ENCODE results near the gene VGLL4. TPM values are rescaled to one million over a fixed set of nuclear protein-coding genes. Genes with fewer than 3 reads are reported as not detected.

The VGLL4 gene
- total RNA-seq, 1 donor from 2014 or later = 82.6 TPM

DNA sequence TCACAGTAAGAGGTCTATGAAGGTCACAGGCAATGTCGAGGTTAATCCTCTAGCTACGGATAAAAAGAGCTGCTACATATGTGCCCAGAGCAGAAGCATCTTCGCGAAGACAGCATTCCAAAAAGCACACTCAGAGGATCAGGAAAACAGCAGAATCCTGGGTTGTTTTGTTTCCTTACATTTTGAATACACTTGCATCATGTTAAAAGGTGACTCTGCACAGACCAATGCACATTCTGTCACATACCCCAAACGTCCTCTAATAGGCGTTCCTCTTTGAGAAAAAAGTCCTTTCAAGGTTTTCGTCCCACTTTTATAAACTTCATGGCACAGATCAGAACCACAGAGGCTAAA is 52.7 kb downstream of the VGLL4 start:
- H2AFZ ChIP-seq (replicated peaks) = no peak overlapping the region
- Mint-ChIP-seq H3K36me3 (peaks cover 41% of the 10 kb centered on the region), H3K27ac (peak overlapping the region; percentile 99), H3K4me3 (peak overlapping the region; percentile 77), H3K9me3 (peaks cover 4% of the 10 kb centered on the region), H3K27me3 (ENCODE audit: insufficient read depth, low read depth) (peaks cover 2% of the 10 kb centered on the region), H3K4me1 (peaks cover 83% of the 10 kb centered on the region)
- peak overlapping the region; percentile 92 for H3K27ac ChIP-seq
- TF ChIP-seq, protein P1, sequence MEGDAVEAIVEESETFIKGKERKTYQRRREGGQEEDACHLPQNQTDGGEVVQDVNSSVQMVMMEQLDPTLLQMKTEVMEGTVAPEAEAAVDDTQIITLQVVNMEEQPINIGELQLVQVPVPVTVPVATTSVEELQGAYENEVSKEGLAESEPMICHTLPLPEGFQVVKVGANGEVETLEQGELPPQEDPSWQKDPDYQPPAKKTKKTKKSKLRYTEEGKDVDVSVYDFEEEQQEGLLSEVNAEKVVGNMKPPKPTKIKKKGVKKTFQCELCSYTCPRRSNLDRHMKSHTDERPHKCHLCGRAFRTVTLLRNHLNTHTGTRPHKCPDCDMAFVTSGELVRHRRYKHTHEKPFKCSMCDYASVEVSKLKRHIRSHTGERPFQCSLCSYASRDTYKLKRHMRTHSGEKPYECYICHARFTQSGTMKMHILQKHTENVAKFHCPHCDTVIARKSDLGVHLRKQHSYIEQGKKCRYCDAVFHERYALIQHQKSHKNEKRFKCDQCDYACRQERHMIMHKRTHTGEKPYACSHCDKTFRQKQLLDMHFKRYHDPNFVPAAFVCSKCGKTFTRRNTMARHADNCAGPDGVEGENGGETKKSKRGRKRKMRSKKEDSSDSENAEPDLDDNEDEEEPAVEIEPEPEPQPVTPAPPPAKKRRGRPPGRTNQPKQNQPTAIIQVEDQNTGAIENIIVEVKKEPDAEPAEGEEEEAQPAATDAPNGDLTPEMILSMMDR (IDR thresholded peaks at IDR 0.05) = no peak
- peaks cover 63% of the 10 kb centered on the region for H3K4me1 ChIP-seq
- H3F3A ChIP-seq (ENCODE audit: low read depth) = peaks cover 50% of the 10 kb centered on the region
- H3K9ac ChIP-seq = no peak overlapping the region
- H3K36me3 ChIP-seq = no peaks in the 10 kb centered on the region
- H3K4me3 ChIP-seq = peak overlapping the region; percentile 4
- DNase-seq (ENCODE audit: low spot score) = no peak
- peaks cover 66% of the 10 kb centered on the region for H4K20me1 ChIP-seq (ENCODE audit: low read depth)
- peaks cover 86% of the 10 kb centered on the region for H3K79me2 ChIP-seq (ENCODE audit: low read depth)
- no peaks in the 10 kb centered on the region for H3K9me3 ChIP-seq (ENCODE audit: low read depth)
- no peaks in the 10 kb centered on the region for H3K27me3 ChIP-seq
- peak overlapping the region; percentile 62 for H3K4me2 ChIP-seq

DNA sequence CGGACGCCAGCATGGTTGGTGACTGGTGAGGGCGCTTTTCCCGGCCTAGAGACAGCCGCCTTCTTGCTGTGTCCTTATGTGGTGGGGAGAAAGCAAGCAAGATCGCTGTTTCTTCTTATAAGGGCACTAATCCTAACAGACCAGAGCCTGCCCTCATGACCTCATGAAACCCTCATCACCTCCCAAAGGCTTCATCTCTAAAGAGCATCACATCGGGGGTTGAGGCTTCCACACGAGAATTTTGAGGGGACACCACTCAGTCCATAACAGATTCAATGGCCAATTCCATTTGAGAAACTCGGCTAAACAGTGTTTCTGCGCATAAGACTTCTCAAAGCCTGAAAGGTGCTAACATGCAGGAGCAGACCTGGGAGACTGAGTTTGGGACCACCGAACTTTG is 54.0 kb downstream of the VGLL4 start:
- Histone ChIP-seq H3K9ac (no peak overlapping the region), H4K20me1 (ENCODE audit: low read depth) (peaks cover 65% of the 10 kb centered on the region), H3K27me3 (no peaks in the 10 kb centered on the region), H3F3A (ENCODE audit: low read depth) (peaks cover 50% of the 10 kb centered on the region), H3K27ac (no peak overlapping the region), H3K4me3 (no peak overlapping the region), H3K79me2 (ENCODE audit: low read depth) (peaks cover 89% of the 10 kb centered on the region), H3K4me2 (no peak overlapping the region), H3K4me1 (peaks cover 63% of the 10 kb centered on the region), H3K36me3 (no peaks in the 10 kb centered on the region), H2AFZ (replicated peaks) (no peak overlapping the region), H3K9me3 (ENCODE audit: low read depth) (no peaks in the 10 kb centered on the region)
- Mint-ChIP-seq H3K36me3 (peaks cover 45% of the 10 kb centered on the region), H3K4me1 (peaks cover 91% of the 10 kb centered on the region), H3K27me3 (ENCODE audit: insufficient read depth, low read depth) (peaks cover 2% of the 10 kb centered on the region), H3K9me3 (peaks cover 3% of the 10 kb centered on the region), H3K4me3 (peak overlapping the region; percentile 77), H3K27ac (peak overlapping the region; percentile 92)
- TF ChIP-seq EZH2 (IDR thresholded peaks at IDR 0.05) = no peak
- TF ChIP-seq, protein P1 (IDR thresholded peaks at IDR 0.05) = no peak
- no peak for TF ChIP-seq EZH2phosphoT487 (IDR thresholded peaks at IDR 0.05)
- no peak for DNase-seq (ENCODE audit: low spot score)

DNA sequence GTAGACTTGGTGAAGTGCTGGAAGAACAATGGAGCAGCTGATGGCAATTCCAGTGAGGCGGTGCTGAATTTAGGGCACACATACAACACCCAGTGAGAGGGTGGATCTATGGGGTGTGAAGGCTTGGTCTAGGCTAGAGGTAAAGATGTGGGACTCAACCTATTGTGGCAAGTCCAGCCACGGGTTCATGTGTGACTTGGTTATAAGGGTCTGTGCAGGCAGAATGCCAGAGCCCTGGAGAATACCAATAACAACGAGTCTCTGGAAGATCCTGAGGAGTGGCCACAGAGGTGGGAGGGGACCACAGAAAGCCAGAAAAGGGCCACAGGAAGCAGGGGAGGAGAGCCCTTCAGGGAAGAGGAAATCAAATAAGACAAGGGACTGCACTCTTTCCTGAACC is 55.0 kb downstream of the VGLL4 start:
- H3K36me3 Mint-ChIP-seq = peaks cover 39% of the 10 kb centered on the region
- H3K27ac Mint-ChIP-seq = peak overlapping the region; percentile 43
- TF ChIP-seq EZH2 (IDR thresholded peaks at IDR 0.05) (no peak), EZH2phosphoT487 (IDR thresholded peaks at IDR 0.05) (no peak)
- TF ChIP-seq, protein P1 (IDR thresholded peaks at IDR 0.05) = no peak
- no peak overlapping the region for H3K4me3 ChIP-seq
- no peaks in the 10 kb centered on the region for H3K27me3 ChIP-seq
- H3K27ac ChIP-seq = no peak overlapping the region
- peaks cover 60% of the 10 kb centered on the region for H4K20me1 ChIP-seq (ENCODE audit: low read depth)
- no peaks in the 10 kb centered on the region for H3K9me3 ChIP-seq (ENCODE audit: low read depth)
- H3K4me1 ChIP-seq = peaks cover 63% of the 10 kb centered on the region
- peaks cover 49% of the 10 kb centered on the region for H3F3A ChIP-seq (ENCODE audit: low read depth)
- peaks cover 89% of the 10 kb centered on the region for H3K79me2 ChIP-seq (ENCODE audit: low read depth)
- DNase-seq (ENCODE audit: low spot score) = no peak
- no peaks in the 10 kb centered on the region for H3K36me3 ChIP-seq
- peaks cover 3% of the 10 kb centered on the region for H3K9me3 Mint-ChIP-seq
- H3K4me1 Mint-ChIP-seq = peaks cover 90% of the 10 kb centered on the region
- no peak overlapping the region for H3K4me2 ChIP-seq
- H3K27me3 Mint-ChIP-seq (ENCODE audit: insufficient read depth, low read depth) = peaks cover 2% of the 10 kb centered on the region
- H2AFZ ChIP-seq (replicated peaks) = no peak overlapping the region
- peak overlapping the region; percentile 33 for H3K4me3 Mint-ChIP-seq
- H3K9ac ChIP-seq = no peak overlapping the region

All from neural progenitor cell (in vitro differentiated cells).